HFFc6 (cell line): ENCODE results near the gene RFWD3. TPM values are rescaled to one million over a fixed set of nuclear protein-coding genes. Genes with fewer than 3 reads are reported as not detected.

ENCODE experiments used
- DNase-seq: peaks from one replicate; pipeline ENCODE4 v3.0.0-alpha.2; 2018
- H3K27ac Mint-ChIP-seq: 2 replicates; pipeline ENCODE4 v1.8.0; 2020; ENCODE audit warnings: mild to moderate bottlenecking, mixed read lengths
- H3K27me3 Mint-ChIP-seq: 2 replicates; pipeline ENCODE4 v1.8.0; 2021; ENCODE audit warnings: mild to moderate bottlenecking, moderate library complexity, mixed read lengths; ENCODE audit not compliant: insufficient read depth
- H3K36me3 Mint-ChIP-seq: 2 replicates; pipeline ENCODE4 v1.8.0; 2021; ENCODE audit warnings: low read depth, mixed read lengths
- H3K4me1 Mint-ChIP-seq: 2 replicates; pipeline ENCODE4 v1.8.0; 2020; ENCODE audit warnings: low read depth, mixed read lengths
- H3K4me3 Mint-ChIP-seq: 2 replicates; pipeline ENCODE4 v1.8.0; 2020; ENCODE audit warnings: mild to moderate bottlenecking, moderate library complexity, mixed read lengths
- H3K9me3 Mint-ChIP-seq: 2 replicates; pipeline ENCODE4 v1.8.0; 2020; ENCODE audit warnings: mild to moderate bottlenecking, mixed read lengths
- total RNA-seq, 6 experiments: library from RNA; stranded (reverse); fragmentation: NEBNext Ultra II Directional; extraction: Animal tissue kit (Norgen Biotek cat#: 25700); gene quantifications; 2 replicates in 1 of 6; 3 replicates in 5 of 6; pipeline ENCODE4 v1.2.3, GENCODE V29; 2021
- TF ChIP-seq, protein P1 (sequence below): fragments of 200-600 bp; sonication (generic); IDR thresholded peaks from 2 replicates; pipeline ENCODE4 v1.5.0; 2021; ENCODE audit warnings: antibody characterized with exemption, mild to moderate bottlenecking

RFWD3 gene
- total RNA-seq, 6 experiments from 2014 or later, result 27.2 to 44.4 (median 42.9) TPM

DNA sequence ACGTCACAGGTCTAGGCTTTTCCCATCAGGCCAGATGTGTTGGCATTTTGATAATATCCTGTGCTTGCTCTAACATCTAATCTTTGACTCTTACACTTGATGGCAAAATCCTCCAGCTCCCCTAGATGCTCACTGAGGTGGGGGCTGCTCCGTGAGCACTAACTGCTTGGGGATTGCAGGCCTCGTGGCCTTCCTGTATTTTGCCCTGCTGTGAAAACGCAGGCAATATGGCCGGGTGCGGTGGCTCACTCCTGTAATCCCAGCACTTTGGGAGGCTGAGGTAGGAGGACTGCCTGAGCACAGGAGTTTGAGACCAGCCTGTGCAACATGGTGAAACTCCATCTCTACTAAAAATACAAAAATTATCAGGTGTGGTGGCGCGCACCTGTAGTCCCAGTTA, 43.7 kb upstream of the RFWD3 start:
- Mint-ChIP-seq H3K4me3 (no peak overlapping the region), H3K9me3 (no peaks in the 10 kb centered on the region), H3K36me3 (no peaks in the 10 kb centered on the region), H3K27ac (no peak overlapping the region), H3K4me1 (0 out of 2 replicates have a peak, but pooled peaks cover 5% of the 10 kb centered on the region), H3K27me3 (peaks cover 13% of the 10 kb centered on the region)
- TF ChIP-seq, protein P1, sequence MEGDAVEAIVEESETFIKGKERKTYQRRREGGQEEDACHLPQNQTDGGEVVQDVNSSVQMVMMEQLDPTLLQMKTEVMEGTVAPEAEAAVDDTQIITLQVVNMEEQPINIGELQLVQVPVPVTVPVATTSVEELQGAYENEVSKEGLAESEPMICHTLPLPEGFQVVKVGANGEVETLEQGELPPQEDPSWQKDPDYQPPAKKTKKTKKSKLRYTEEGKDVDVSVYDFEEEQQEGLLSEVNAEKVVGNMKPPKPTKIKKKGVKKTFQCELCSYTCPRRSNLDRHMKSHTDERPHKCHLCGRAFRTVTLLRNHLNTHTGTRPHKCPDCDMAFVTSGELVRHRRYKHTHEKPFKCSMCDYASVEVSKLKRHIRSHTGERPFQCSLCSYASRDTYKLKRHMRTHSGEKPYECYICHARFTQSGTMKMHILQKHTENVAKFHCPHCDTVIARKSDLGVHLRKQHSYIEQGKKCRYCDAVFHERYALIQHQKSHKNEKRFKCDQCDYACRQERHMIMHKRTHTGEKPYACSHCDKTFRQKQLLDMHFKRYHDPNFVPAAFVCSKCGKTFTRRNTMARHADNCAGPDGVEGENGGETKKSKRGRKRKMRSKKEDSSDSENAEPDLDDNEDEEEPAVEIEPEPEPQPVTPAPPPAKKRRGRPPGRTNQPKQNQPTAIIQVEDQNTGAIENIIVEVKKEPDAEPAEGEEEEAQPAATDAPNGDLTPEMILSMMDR, result no peak
- DNase-seq, result no peak

GRCh38 chr16:74709441-74709877, 42.8 kb upstream of the RFWD3 start:
- Mint-ChIP-seq H3K36me3 (no peaks in the 10 kb centered on the region), H3K27ac (no peak overlapping the region), H3K27me3 (peaks cover 13% of the 10 kb centered on the region), H3K4me3 (no peak overlapping the region), H3K9me3 (no peaks in the 10 kb centered on the region), H3K4me1 (0 out of 2 replicates have a peak, but pooled peaks cover 5% of the 10 kb centered on the region)
- TF ChIP-seq, protein P1, result peak; percentile 99
- DNase-seq, result peak; percentile 51

DNA sequence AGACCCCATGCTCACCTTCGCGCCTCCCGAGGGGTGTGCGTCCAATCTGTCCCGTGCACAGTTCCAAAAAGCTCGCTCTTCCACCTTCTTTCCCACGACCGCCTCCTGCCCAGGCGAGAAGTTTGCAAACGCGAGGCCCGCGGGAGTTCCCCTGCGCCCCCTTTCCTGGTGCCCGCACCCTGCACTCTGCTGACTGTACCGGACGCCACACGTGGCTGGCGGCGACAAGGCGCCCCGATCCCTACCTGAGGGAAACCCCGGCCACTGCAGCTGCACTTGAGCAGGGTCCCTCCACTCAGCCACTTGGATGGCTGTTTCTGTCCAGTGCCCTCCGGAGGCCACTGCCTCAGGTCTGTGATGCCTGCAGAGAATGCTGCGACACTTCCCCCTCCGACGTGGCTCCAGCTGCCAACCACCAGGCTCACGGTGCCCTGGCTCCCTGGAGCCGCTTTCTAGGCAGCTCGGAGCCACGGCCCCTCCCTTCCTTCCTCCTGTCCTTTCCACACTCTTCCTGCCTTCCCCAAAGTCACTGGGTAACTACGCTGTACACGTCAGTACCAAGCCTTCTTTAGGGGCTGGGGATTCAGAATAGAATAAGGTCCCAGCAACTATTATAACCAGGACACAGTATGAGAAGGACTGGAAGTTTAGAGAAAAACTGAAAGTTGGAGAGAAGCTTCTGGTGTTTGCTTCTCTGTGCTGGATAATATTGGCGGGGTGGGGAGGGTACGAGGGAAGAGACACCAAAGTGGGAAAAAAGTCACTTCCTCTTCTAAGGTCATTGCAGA, 34.0 kb upstream of the RFWD3 start, which contains the start of gene MLKL:
Gene MLKL (minus strand): TSS at position 425 of the 788 bp plus-strand sequence. CDS start 5,105 bp downstream, outside the sequence.
- peaks cover 3% of the 10 kb centered on the region for H3K27me3 Mint-ChIP-seq
- peaks cover 46% of the 10 kb centered on the region for H3K4me1 Mint-ChIP-seq
- peak within 1 kb of the TSS; percentile 99 for H3K4me3 Mint-ChIP-seq
- TF ChIP-seq, protein P1, result peak; percentile 48
- peaks cover 19% of the 10 kb centered on the region for H3K36me3 Mint-ChIP-seq
- DNase-seq, result peak; percentile 63
- H3K27ac Mint-ChIP-seq, result peak within 1 kb of the TSS; percentile 87
- H3K9me3 Mint-ChIP-seq, result no peaks in the 10 kb centered on the region

DNA sequence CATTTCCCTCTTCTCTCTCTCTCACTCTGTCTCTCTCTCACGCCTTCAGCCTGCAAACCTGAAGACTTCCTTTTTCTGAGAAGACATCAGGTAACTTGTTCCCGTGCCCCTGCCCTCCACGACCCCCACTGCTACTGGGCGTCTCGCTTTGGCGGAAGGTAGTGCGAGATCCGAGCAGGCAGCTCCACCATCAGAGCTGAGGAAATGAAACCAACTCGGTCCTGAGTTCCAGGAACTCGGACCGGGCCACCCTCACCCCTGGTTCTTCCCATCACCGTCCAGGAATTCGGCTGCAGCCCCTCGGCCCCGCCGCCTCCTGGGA, 33.4 kb upstream of the RFWD3 start:
- H3K27me3 Mint-ChIP-seq, result peaks cover 5% of the 10 kb centered on the region
- DNase-seq, result no peak
- peaks cover 24% of the 10 kb centered on the region for H3K36me3 Mint-ChIP-seq
- TF ChIP-seq, protein P1, result no peak
- peak overlapping the region; percentile 87 for H3K27ac Mint-ChIP-seq
- peaks cover 46% of the 10 kb centered on the region for H3K4me1 Mint-ChIP-seq
- H3K9me3 Mint-ChIP-seq, result no peaks in the 10 kb centered on the region
- peak overlapping the region; percentile 99 for H3K4me3 Mint-ChIP-seq

- peaks cover 5% of the 10 kb centered on the region for H3K27me3 Mint-ChIP-seq
- H3K27ac Mint-ChIP-seq, result peak overlapping the region; percentile 87
- peaks cover 46% of the 10 kb centered on the region for H3K4me1 Mint-ChIP-seq
- TF ChIP-seq, protein P1, result no peak
- DNase-seq, result no peak
- H3K9me3 Mint-ChIP-seq, result no peaks in the 10 kb centered on the region
- H3K4me3 Mint-ChIP-seq, result peak overlapping the region; percentile 99
- peaks cover 25% of the 10 kb centered on the region for H3K36me3 Mint-ChIP-seq
Observed at GRCh38 chr16:74699666-74700065, 33.0 kb upstream of the RFWD3 start.
